OCI-LY3 (cell line): ENCODE results near the gene TAOK2.
A peak's percentile ranks its signal among the peaks of the same experiment; 100 is the strongest.

Experiments
- H2AFZ ChIP-seq: fragments of 200-600, 300-600 bp; shearing (Covaris generic); 2 replicates; pipeline ENCODE4 v1.6.0; 2014; ENCODE audit warnings: antibody characterized with exemption, low read depth, low read length
- H3K27ac ChIP-seq: fragments of 200-600, 300-600 bp; sonication (generic); 2 replicates; pipeline ENCODE4 v1.5.1; 2014; ENCODE audit warnings: mild to moderate bottlenecking, low read length, moderate library complexity, mixed read lengths
- H3K27me3 ChIP-seq: fragments of 200-600, 300-600 bp; sonication (generic); 2 replicates; pipeline ENCODE4 v1.6.1; 2014; ENCODE audit warnings: low read depth, low read length, mixed read lengths
- H3K36me3 ChIP-seq: fragments of 200-600, 300-600 bp; sonication (generic); replicated peaks from 2 replicates; pipeline ENCODE3; 2014; ENCODE audit warnings: low read depth, low read length, mixed read lengths
- H3K4me1 ChIP-seq: fragments of 300-600, 200-600 bp; sonication (generic); 2 replicates; pipeline ENCODE4 v1.6.1; 2014; ENCODE audit warnings: low read length, mixed read lengths
- H3K4me2 ChIP-seq: fragments of 200-600, 300-600 bp; sonication (generic); 2 replicates; pipeline ENCODE4 v1.6.1; 2014; ENCODE audit warnings: low read length, mixed read lengths
- H3K4me3 ChIP-seq: fragments of 300-600, 200-600 bp; sonication (generic); 2 replicates; pipeline ENCODE4 v1.5.1; 2014; ENCODE audit warnings: antibody characterized with exemption, mild to moderate bottlenecking, low read length, moderate library complexity
- H3K79me2 ChIP-seq: fragments of 300-600, 200-600 bp; shearing (Covaris generic); 2 replicates; pipeline ENCODE4 v1.6.1; 2014; ENCODE audit warnings: mild to moderate bottlenecking, low read length, mixed read lengths
- H3K9ac ChIP-seq: fragments of 300-600, 200-600 bp; shearing (Covaris generic); 2 replicates; pipeline ENCODE4 v1.6.0; 2014; ENCODE audit warnings: mild to moderate bottlenecking, low read length, moderate library complexity
- H3K9me3 ChIP-seq: fragments of 200-600, 300-600 bp; shearing (Covaris generic); 2 replicates; pipeline ENCODE4 v1.6.1; 2014; ENCODE audit warnings: low read length, mixed read lengths; ENCODE audit not compliant: insufficient read depth
- H4K20me1 ChIP-seq: fragments of 200-600, 300-600 bp; sonication (generic); 2 replicates; pipeline ENCODE4 v1.6.1; 2016; ENCODE audit warnings: low read length, mixed read lengths; ENCODE audit not compliant: insufficient read depth
- CTCF ChIP-seq: fragments of 200-600, 300-600 bp; sonication (generic); IDR thresholded peaks from 2 replicates; pipeline ENCODE4 v1.5.1; 2014; ENCODE audit warnings: antibody characterized with exemption, low read length, low read depth
- EZH2phosphoT487 ChIP-seq: fragments of 200-600 bp; shearing (Covaris generic); IDR thresholded peaks from 2 replicates; pipeline ENCODE4 v1.6.1; 2018; ENCODE audit warnings: antibody characterized with exemption, mixed run types, low read depth

TAOK2 gene

DNA sequence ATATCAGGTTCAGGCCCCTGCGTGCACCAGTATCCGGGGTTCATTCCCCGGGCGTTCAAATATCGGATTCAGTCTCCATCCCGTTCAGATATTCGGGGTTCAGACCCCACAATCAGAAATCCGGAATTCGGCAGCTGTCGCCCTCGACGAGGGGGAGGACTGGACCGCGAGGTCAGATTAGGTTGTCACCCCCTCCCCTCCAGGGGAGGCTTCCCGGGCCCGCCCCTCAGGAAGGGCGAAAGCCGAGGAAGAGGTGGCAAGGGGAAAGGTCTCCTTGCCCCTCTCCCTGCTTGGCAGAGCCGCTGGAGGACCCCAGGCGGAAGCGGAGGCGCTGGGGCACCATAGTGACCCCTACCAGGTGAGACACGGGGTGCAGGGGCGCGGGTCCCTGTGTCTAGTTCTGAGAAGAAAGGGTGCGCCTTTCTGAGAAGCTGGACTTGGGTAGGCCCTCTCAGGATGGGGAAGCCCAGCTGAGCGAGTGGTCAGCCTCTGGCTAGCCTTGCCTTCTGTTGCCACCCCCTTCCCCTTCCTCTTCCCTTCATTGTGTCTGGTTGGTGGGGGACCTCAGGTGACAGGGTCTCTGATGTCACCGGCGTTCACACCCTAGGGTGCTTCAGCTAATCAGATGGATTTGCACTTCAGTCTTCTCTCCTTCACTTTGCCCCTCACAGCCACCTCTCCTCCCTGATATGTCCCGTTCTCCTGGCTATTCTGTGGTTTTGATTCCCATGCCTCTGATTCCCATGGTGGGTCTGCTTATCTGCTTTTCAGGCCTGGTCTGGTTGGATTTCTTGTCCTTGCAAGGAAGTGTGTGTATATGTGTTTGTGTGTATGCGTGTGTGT, 844 bp downstream of the TAOK2 start:
- H4K20me1 ChIP-seq = peaks cover 25% of the 10 kb centered on the region; the same call in 1 of the 2 replicates
- H3K9me3 ChIP-seq = no peaks in the 10 kb centered on the region
- peaks cover 22% of the 10 kb centered on the region for H3K4me1 ChIP-seq
- peak overlapping the region; percentile 98 for H3K9ac ChIP-seq
- peaks cover 17% of the 10 kb centered on the region for H3K36me3 ChIP-seq
- peak overlapping the region; percentile 99 for H3K4me2 ChIP-seq
- peaks cover 40% of the 10 kb centered on the region for H3K79me2 ChIP-seq
- TF ChIP-seq EZH2phosphoT487 = no peak
- no peak for TF ChIP-seq CTCF
- H2AFZ ChIP-seq = 0 out of 2 replicates have a peak overlapping the region, but pooled peaks have one; percentile 78
- no peaks in the 10 kb centered on the region for H3K27me3 ChIP-seq
- peak overlapping the region; percentile 98 for H3K4me3 ChIP-seq
- H3K27ac ChIP-seq = peak overlapping the region; percentile 48

DNA sequence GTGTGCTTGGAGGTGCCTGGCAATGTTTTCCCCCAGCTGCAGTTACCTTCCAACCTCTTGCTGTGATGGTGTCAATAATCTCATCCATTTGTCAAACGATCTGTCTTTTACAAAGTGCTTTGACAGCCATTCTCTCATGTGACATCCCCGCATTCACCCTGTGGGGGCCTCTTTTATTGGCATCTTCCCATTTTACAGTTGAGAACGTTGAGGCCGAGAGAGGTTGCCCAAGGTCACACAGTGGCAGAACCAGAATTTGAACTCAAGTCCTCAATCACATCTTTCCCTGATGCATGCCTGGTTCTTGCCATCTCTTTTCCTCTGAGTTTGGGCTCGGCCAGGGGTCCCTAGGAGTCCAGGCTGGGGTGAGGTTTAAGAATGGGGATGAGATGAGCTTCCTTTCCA, 1.5 kb downstream of the TAOK2 start:
- Histone ChIP-seq H3K9ac (peak overlapping the region; percentile 98), H3K4me1 (peaks cover 22% of the 10 kb centered on the region), H3K4me3 (peak overlapping the region; percentile 98), H3K27me3 (no peaks in the 10 kb centered on the region), H3K27ac (no peak overlapping the region), H3K9me3 (no peaks in the 10 kb centered on the region), H3K79me2 (peaks cover 40% of the 10 kb centered on the region), H2AFZ (no peak overlapping the region), H3K36me3 (peaks cover 23% of the 10 kb centered on the region), H4K20me1 (peaks cover 25% of the 10 kb centered on the region; the same call in 1 of the 2 replicates), H3K4me2 (peak overlapping the region; percentile 99)
- TF ChIP-seq CTCF = no peak
- TF ChIP-seq EZH2phosphoT487 = no peak

DNA sequence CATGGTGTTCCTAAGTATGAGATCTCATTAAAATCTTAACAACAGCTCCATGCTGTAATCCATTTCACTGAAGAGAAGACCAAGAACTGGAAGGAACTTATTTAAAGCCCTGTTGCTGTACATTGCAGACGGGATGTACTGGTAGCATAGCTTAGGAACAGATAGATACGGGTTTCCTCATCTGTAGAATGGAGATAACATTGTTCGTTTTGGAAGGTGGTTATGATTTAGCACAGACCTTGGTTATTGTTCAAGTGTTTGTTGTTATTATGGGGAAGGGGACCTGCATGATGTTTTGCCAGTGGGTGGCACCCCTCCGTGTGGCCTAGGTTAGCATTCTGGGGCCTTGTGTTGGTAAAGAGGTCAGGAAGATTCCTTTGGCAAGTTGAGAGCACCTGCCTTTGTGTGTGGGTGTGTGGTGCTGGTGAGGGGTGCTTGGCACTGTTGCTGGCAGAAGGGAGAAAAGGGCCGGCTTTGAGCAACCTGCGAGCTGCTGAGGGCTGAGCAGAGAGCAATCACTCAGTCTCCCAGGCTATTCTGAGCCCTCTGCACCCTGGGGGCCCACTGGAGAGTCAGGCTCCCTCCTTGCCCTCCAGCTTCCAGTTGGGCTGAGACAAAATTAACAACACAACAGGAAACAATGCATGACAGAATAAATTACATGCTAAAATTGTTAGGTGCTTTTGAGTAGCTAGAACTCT, 2.3 kb downstream of the TAOK2 start:
- H3K4me3 ChIP-seq = peak overlapping the region; percentile 98; the same call in 1 of the 2 replicates
- H4K20me1 ChIP-seq = peaks cover 25% of the 10 kb centered on the region; the same call in 1 of the 2 replicates

More for the DNA sequence above, 2.3 kb downstream of the TAOK2 start:
- H3K36me3 ChIP-seq = peaks cover 24% of the 10 kb centered on the region
- no peak overlapping the region for H3K27ac ChIP-seq
- H3K9ac ChIP-seq = no peak overlapping the region; the same call in 1 of the 2 replicates
- no peaks in the 10 kb centered on the region for H3K27me3 ChIP-seq
- H3K4me2 ChIP-seq = peak overlapping the region; percentile 99
- H2AFZ ChIP-seq = no peak overlapping the region
- no peaks in the 10 kb centered on the region for H3K9me3 ChIP-seq
- no peak for TF ChIP-seq EZH2phosphoT487
- no peak for TF ChIP-seq CTCF
- peaks cover 22% of the 10 kb centered on the region for H3K4me1 ChIP-seq
- peaks cover 40% of the 10 kb centered on the region for H3K79me2 ChIP-seq
